WTC11 (cell line): ENCODE data around the gene PLA2G4E. TPM values are rescaled to one million over a fixed set of nuclear protein-coding genes. Genes with fewer than 3 reads are reported as not detected.
A peak's percentile ranks its signal among the peaks of the same experiment; 100 is the strongest.

Experiments used
- ATAC-seq: fragments of 200-7000 bp; cut with Tn5 transposase; 2 replicates; pipeline ENCODE4 v1.10.0; 2021; ENCODE audit warnings: mild to moderate bottlenecking, moderate library complexity
- CTCF ChIA-PET: fragments of 300-600 bp; sonication (Branson Sonifier 250); formaldehyde crosslinking; loops from one replicate; lab custom pipeline; 2021; ENCODE audit warnings: antibody characterized with exemption; lab: Charles Lee
- POLR2A ChIA-PET: fragments of 350-600 bp; sonication (Branson Sonifier 250); formaldehyde crosslinking; loops from one replicate; lab custom pipeline; 2021; ENCODE audit warnings: antibody characterized with exemption; lab: Charles Lee
- DNase-seq: peaks from one replicate; pipeline ENCODE4 v3.0.0; 2021; ENCODE audit warnings: low spot score
- H3K27ac Mint-ChIP-seq: 2 replicates; pipeline ENCODE4 v1.8.0; 2021; ENCODE audit warnings: mixed read lengths
- H3K27me3 Mint-ChIP-seq: 2 replicates; pipeline ENCODE4 v1.8.0; 2021; ENCODE audit warnings: low read depth, mild to moderate bottlenecking, moderate library complexity, mixed read lengths
- H3K36me3 Mint-ChIP-seq: 2 replicates; pipeline ENCODE4 v1.8.0; 2021; ENCODE audit warnings: mixed read lengths
- H3K4me1 Mint-ChIP-seq: 2 replicates; pipeline ENCODE4 v1.8.0; 2022; ENCODE audit warnings: mixed read lengths
- H3K4me3 Mint-ChIP-seq: 2 replicates; pipeline ENCODE4 v1.8.0; 2021; ENCODE audit warnings: mild to moderate bottlenecking, moderate library complexity, mixed read lengths
- H3K9me3 Mint-ChIP-seq: 2 replicates; pipeline ENCODE4 v1.8.0; 2021; ENCODE audit warnings: mixed read lengths
- CBFB ChIP-seq: sonication (generic); formaldehyde crosslinking; IDR thresholded peaks from 2 replicates; pipeline ENCODE4 v1.8.1; 2022; ENCODE audit warnings: mild to moderate bottlenecking, low read depth, missing genetic modification reagents
- FOXP1 ChIP-seq: sonication (generic); formaldehyde crosslinking; IDR thresholded peaks from 2 replicates; pipeline ENCODE4 v1.8.0; 2022; ENCODE audit warnings: missing genetic modification reagents, mild to moderate bottlenecking, moderate library complexity, borderline replicate concordance
- IRF2 ChIP-seq: sonication (generic); formaldehyde crosslinking; IDR thresholded peaks from 2 replicates; pipeline ENCODE4 v1.8.0; 2022; ENCODE audit warnings: low read depth, missing genetic modification reagents, borderline replicate concordance
- JUN ChIP-seq: sonication (generic); formaldehyde crosslinking; IDR thresholded peaks from 2 replicates; pipeline ENCODE4 v1.8.0; 2023; ENCODE audit warnings: mild to moderate bottlenecking, missing genetic modification reagents
- KAT7 ChIP-seq: sonication (generic); formaldehyde crosslinking; IDR thresholded peaks from 2 replicates; pipeline ENCODE4 v1.8.1; 2023; ENCODE audit warnings: missing genetic modification reagents, mild to moderate bottlenecking, borderline replicate concordance
- MXD4 ChIP-seq: fragments of 250-450 bp; sonication (Bioruptor Pico); IDR thresholded peaks from 2 replicates; pipeline ENCODE4 v1.8.0; 2021; ENCODE audit warnings: mild to moderate bottlenecking, moderate library complexity, borderline replicate concordance
- NFATC4 ChIP-seq: fragments of 250-450 bp; sonication (Bioruptor Pico); IDR thresholded peaks from 2 replicates; pipeline ENCODE4 v1.9.0; 2021; ENCODE audit warnings: mild to moderate bottlenecking
- NFE2L1 ChIP-seq: sonication (generic); formaldehyde crosslinking; IDR thresholded peaks from 2 replicates; pipeline ENCODE4 v1.8.1; 2023; ENCODE audit warnings: missing genetic modification reagents
- NR2C2 ChIP-seq: sonication (generic); formaldehyde crosslinking; IDR thresholded peaks from 2 replicates; pipeline ENCODE4 v1.8.0; 2022; ENCODE audit warnings: mild to moderate bottlenecking, missing genetic modification reagents
- RELA ChIP-seq: sonication (generic); formaldehyde crosslinking; IDR thresholded peaks from 2 replicates; pipeline ENCODE4 v1.8.1; 2022; ENCODE audit warnings: missing genetic modification reagents, mild to moderate bottlenecking, borderline replicate concordance
- SMAD4 ChIP-seq: sonication (generic); formaldehyde crosslinking; IDR thresholded peaks from 2 replicates; pipeline ENCODE4 v1.8.0; 2022; ENCODE audit warnings: mild to moderate bottlenecking, missing genetic modification reagents
- TCF7 ChIP-seq: sonication (generic); formaldehyde crosslinking; IDR thresholded peaks from 2 replicates; pipeline ENCODE4 v1.8.0; 2022; ENCODE audit warnings: mild to moderate bottlenecking, low read depth, missing genetic modification reagents, moderate library complexity
- ZMAT4 ChIP-seq: fragments of 250-450 bp; sonication (Bioruptor Pico); IDR thresholded peaks from 2 replicates; pipeline ENCODE4 v1.9.0; 2021; ENCODE audit warnings: mild to moderate bottlenecking
- ZNF423 ChIP-seq: fragments of 250-450 bp; sonication (Bioruptor Pico); IDR thresholded peaks from 2 replicates; pipeline ENCODE4 v2.1.2; 2022; ENCODE audit warnings: mild to moderate bottlenecking, moderate library complexity
- ZSCAN18 ChIP-seq: fragments of 250-450 bp; sonication (Bioruptor Pico); IDR thresholded peaks from 2 replicates; pipeline ENCODE4 v2.1.2; 2022; ENCODE audit warnings: mild to moderate bottlenecking, moderate library complexity
- total RNA-seq: library from RNA; stranded (reverse); gene quantifications from 3 replicates; pipeline ENCODE4 v1.2.3, GENCODE V29; 2021
- TF ChIP-seq, protein P1 (sequence below): sonication (generic); formaldehyde crosslinking; IDR thresholded peaks from 2 replicates; pipeline ENCODE4 v1.8.1; 2023; ENCODE audit warnings: mild to moderate bottlenecking, missing genetic modification reagents, moderate library complexity
- TF ChIP-seq, protein P2 (sequence below): fragments of 250-450 bp; sonication (Bioruptor Pico); IDR thresholded peaks from 2 replicates; pipeline ENCODE4 v1.9.0; 2021; ENCODE audit warnings: moderate library complexity, mild to moderate bottlenecking, inconsistent platforms, borderline replicate concordance

PLA2G4E gene
- total RNA-seq, 1 experiment from 2014 or later = not detected

- no peaks in the 10 kb centered on the region for H3K27me3 Mint-ChIP-seq
- no peak overlapping the region for H3K4me3 Mint-ChIP-seq
- H3K27ac Mint-ChIP-seq = peak overlapping the region; percentile 54
- H3K9me3 Mint-ChIP-seq = no peaks in the 10 kb centered on the region
- H3K4me1 Mint-ChIP-seq = peaks cover 6% of the 10 kb centered on the region; the same call in 1 of the 2 replicates
- H3K36me3 Mint-ChIP-seq = peaks cover 19% of the 10 kb centered on the region
- ATAC-seq (no peak), DNase-seq (no peak)
- ChIA-PET CTCF (interaction anchor here (0.6 to 0.7 kb wide), 2 partner anchors 11 to 28 kb away, joined by 3 read pairs; partner anchors contain the start of gene EHD4), POLR2A (no interaction called here)
- TF ChIP-seq MXD4 (CRISPR knock-in tag) (no peak), CBFB (CRISPR knock-in tag) (no peak), ZSCAN18 (CRISPR knock-in tag) (no peak), NR2C2 (CRISPR knock-in tag) (no peak), SMAD4 (no peak), IRF2 (CRISPR knock-in tag) (no peak)
These were observed 76.4 kb downstream of the PLA2G4E start for GRCh38 chr15:41944313-41944940.

- no peak for ATAC-seq
- CTCF ChIA-PET = interaction anchor here (0.6 to 0.7 kb wide), 2 partner anchors 12 to 29 kb away, joined by 3 read pairs; partner anchors contain the start of gene EHD4
- peaks cover 6% of the 10 kb centered on the region; the same call in 1 of the 2 replicates for H3K4me1 Mint-ChIP-seq
- no peaks in the 10 kb centered on the region for H3K9me3 Mint-ChIP-seq
- H3K27ac Mint-ChIP-seq = 0 out of 2 replicates have a peak overlapping the region, but pooled peaks have one; percentile 54
- no peak for DNase-seq
- H3K36me3 Mint-ChIP-seq = peaks cover 19% of the 10 kb centered on the region
- POLR2A ChIA-PET = no interaction called here
- TF ChIP-seq ZNF423 (CRISPR knock-in tag) (no peak), JUN (CRISPR knock-in tag) (no peak)
- TF ChIP-seq, all 79 proteins: peak for 0
- H3K27me3 Mint-ChIP-seq = no peaks in the 10 kb centered on the region
- no peak overlapping the region for H3K4me3 Mint-ChIP-seq
These were observed 77.1 kb downstream of the PLA2G4E start for GRCh38 chr15:41943543-41944312.

DNA sequence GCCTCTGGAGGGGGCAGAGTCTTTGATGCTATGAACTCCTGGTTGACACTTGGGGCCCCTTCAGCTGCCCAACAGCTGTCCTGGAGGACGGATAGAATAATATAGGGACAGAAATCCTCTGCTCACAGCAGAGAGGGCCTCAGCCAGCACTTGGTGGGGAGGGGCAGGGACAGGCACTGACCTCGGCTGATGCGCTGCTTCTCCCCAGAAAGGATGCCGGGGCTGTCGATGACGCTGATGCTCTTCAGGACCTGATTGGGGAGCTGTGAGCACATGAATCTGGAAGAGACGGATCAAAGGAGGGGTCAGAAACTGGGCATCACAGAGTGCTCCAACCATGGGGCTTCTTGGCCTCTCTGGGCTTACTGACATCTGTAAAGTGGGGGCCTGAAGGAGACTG lies 78.0 kb downstream of the PLA2G4E start:
- Mint-ChIP-seq H3K9me3 (no peaks in the 10 kb centered on the region), H3K27ac (peak overlapping the region; percentile 83), H3K27me3 (no peaks in the 10 kb centered on the region), H3K4me3 (no peak overlapping the region), H3K36me3 (peaks cover 19% of the 10 kb centered on the region), H3K4me1 (peaks cover 6% of the 10 kb centered on the region; the same call in 1 of the 2 replicates)
- TF ChIP-seq FOXP1 (CRISPR knock-in tag) = no peak
- TF ChIP-seq NFE2L1 (CRISPR knock-in tag) = no peak
- TF ChIP-seq, protein P1, sequence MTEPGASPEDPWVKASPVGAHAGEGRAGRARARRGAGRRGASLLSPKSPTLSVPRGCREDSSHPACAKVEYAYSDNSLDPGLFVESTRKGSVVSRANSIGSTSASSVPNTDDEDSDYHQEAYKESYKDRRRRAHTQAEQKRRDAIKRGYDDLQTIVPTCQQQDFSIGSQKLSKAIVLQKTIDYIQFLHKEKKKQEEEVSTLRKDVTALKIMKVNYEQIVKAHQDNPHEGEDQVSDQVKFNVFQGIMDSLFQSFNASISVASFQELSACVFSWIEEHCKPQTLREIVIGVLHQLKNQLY (CRISPR knock-in tag) = no peak
- TF ChIP-seq TCF7 (CRISPR knock-in tag) = no peak
- DNase-seq (no peak), ATAC-seq (no peak)
- CTCF ChIA-PET = interaction anchor here (0.5 kb wide), 1 partner anchor 10 kb away, joined by 3 read pairs; no protein-coding TSS in a partner anchor
- POLR2A ChIA-PET = no interaction called here

- Mint-ChIP-seq H3K4me1 (no peaks in the 10 kb centered on the region), H3K27me3 (no peaks in the 10 kb centered on the region), H3K36me3 (peaks cover 23% of the 10 kb centered on the region), H3K4me3 (no peak overlapping the region), H3K27ac (0 out of 2 replicates have a peak overlapping the region, but pooled peaks have one; percentile 28), H3K9me3 (no peaks in the 10 kb centered on the region)
- ChIA-PET CTCF (interaction anchor here (0.7 to 1.1 kb wide), 2 partner anchors 20 to 169 kb away, joined by 3 to 4 read pairs; no protein-coding TSS in a partner anchor), POLR2A (interaction anchor here (0.6 kb wide), 1 partner anchor 9 kb away, joined by 3 read pairs; no protein-coding TSS in a partner anchor)
- no peak for TF ChIP-seq NFATC4 (CRISPR knock-in tag)
- TF ChIP-seq ZMAT4 (CRISPR knock-in tag) = no peak
- no peak for TF ChIP-seq RELA (CRISPR knock-in tag)
- TF ChIP-seq, protein P2, sequence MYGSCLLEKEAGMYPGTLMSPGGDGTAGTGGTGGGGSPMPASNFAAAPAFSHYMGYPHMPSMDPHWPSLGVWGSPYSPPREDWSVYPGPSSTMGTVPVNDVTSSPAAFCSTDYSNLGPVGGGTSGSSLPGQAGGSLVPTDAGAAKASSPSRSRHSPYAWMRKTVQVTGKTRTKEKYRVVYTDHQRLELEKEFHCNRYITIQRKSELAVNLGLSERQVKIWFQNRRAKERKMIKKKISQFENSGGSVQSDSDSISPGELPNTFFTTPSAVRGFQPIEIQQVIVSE (CRISPR knock-in tag) = no peak
- TF ChIP-seq KAT7 (CRISPR knock-in tag) = no peak
- DNase-seq = peak; percentile 26
- ATAC-seq = peak; percentile 55
These were observed 79.0 kb downstream of the PLA2G4E start for GRCh38 chr15:41941644-41942415.
